K562 (cell line): ENCODE measurements around the gene EPB41L1.

ENCODE experiments used
- BHLHE40 ChIP-seq: IDR thresholded peaks from 2 replicates; pipeline ENCODE4 v1.6.1; 2011; ENCODE audit warnings: low read length, improper control_type of control experiment
- BRCA1 ChIP-seq, 2 experiments: fragments of 450-650 bp in 1 of 2; sonication (generic) in 1 of 2; formaldehyde crosslinking in 1 of 2; IDR thresholded peaks; 2 replicates each; pipeline versions ENCODE4 v1.5.0 to v1.6.1; 2017 to 2020; ENCODE audit warnings: mild to moderate bottlenecking in 1 of 2, missing genetic modification reagents in 1 of 2
- CBX2 ChIP-seq: fragments of 200-600 bp; sonication (generic); IDR thresholded peaks from one replicate; pipeline ENCODE4 v1.6.1; 2012; ENCODE audit warnings: mild to moderate bottlenecking, low read length, inconsistent platforms; ENCODE audit not compliant: insufficient read depth, poor library complexity, severe bottlenecking
- CTCF ChIP-seq, 3 experiments: IDR thresholded peaks in 2 of 3; conservative IDR thresholded peaks in 1 of 3; 2 replicates each; pipeline ENCODE4 v1.5.1; 2011 to 2012; ENCODE audit warnings: low read length in 3 of 3, mild to moderate bottlenecking in 3 of 3, control low read depth in 2 of 3, improper control_type of control experiment in 1 of 3, inconsistent platforms in 1 of 3, low read depth in 1 of 3, mixed read lengths in 1 of 3, moderate library complexity in 1 of 3; ENCODE audit not compliant: insufficient read depth in 2 of 3
- EZH2 ChIP-seq: IDR thresholded peaks from 2 replicates; pipeline ENCODE4 v1.6.1; 2012; ENCODE audit warnings: low read depth, mild to moderate bottlenecking, inconsistent platforms, low read length, borderline replicate concordance
- GTF3C2 ChIP-seq: IDR thresholded peaks from 3 replicates; pipeline ENCODE4 v1.6.1; 2011; ENCODE audit warnings: borderline replicate concordance, mild to moderate bottlenecking, moderate library complexity; ENCODE audit not compliant: insufficient read length; ENCODE audit errors: extremely low read depth
- MED1 ChIP-seq: sonication (generic); formaldehyde crosslinking; IDR thresholded peaks from 2 replicates; pipeline ENCODE4 v1.8.1; 2023; ENCODE audit warnings: missing genetic modification reagents, borderline replicate concordance
- POLR2AphosphoS5 ChIP-seq: IDR thresholded peaks from 2 replicates; pipeline ENCODE4 v1.6.1; 2011; ENCODE audit warnings: mild to moderate bottlenecking, low read depth, low read length, moderate library complexity; ENCODE audit not compliant: control insufficient read depth, insufficient read depth
- SMARCC2 ChIP-seq: fragments of 450-650 bp; IDR thresholded peaks from 2 replicates; pipeline ENCODE4 v1.6.1; 2017; ENCODE audit warnings: antibody characterized with exemption, moderate library complexity, mild to moderate bottlenecking, low read depth
- TF ChIP-seq, protein P1 (sequence below), 2 experiments: fragments of 450-650 bp in 1 of 2; sonication (generic) in 1 of 2; formaldehyde crosslinking; conservative IDR thresholded peaks; 2 replicates each; pipeline versions ENCODE4 v1.4.0 to v1.8.1; 2020 to 2022; ENCODE audit warnings: mild to moderate bottlenecking in 1 of 2, missing genetic modification reagents in 1 of 2
- TF ChIP-seq, protein P2 (sequence below): fragments of 450-650 bp; IDR thresholded peaks from 2 replicates; pipeline ENCODE4 v1.6.1; 2016; ENCODE audit warnings: low read depth

DNA sequence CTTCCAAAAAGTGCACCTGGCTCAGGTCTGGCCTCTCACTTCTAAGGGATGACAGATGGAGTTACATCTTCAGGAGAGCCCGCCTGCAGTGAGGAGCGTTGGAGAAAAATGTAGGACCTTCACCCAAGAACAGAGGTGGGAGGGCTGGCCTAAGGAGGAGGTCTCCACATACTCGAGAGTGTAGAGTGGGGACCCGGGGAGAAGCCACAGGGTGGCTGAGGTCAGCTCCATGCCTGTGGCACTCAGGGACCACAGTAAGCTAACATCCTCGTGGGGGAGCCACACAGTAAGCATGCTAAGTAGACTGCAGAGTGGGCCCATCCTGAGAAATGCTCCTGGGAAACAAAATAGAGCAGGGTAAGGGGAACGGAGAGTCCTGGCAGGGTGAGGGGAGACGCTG lies 105.8 kb downstream of the EPB41L1 start:
- TF ChIP-seq BRCA1 (IDR thresholded peaks at IDR 0.05) (no peak), BRCA1 (CRISPR knock-in tag; IDR thresholded peaks at IDR 0.05) (no peak), CTCF (IDR thresholded peaks at IDR 0.05 in 2 of 3, conservative IDR thresholded peaks at IDR 0.05 in 1 of 3; ENCODE audit: insufficient read depth in 2 of 3, low read depth in 1 of 3, low read length in 3 of 3) (no peak), SMARCC2 (no peak), EZH2 (no peak), POLR2AphosphoS5 (no peak), GTF3C2 (no peak), BHLHE40 (no peak), MED1 (CRISPR knock-in tag) (no peak), CBX2 (no peak)
- TF ChIP-seq, protein P1, sequence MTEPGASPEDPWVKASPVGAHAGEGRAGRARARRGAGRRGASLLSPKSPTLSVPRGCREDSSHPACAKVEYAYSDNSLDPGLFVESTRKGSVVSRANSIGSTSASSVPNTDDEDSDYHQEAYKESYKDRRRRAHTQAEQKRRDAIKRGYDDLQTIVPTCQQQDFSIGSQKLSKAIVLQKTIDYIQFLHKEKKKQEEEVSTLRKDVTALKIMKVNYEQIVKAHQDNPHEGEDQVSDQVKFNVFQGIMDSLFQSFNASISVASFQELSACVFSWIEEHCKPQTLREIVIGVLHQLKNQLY (CRISPR knock-in tag; conservative IDR thresholded peaks at IDR 0.05) = no peak
- TF ChIP-seq, protein P2, sequence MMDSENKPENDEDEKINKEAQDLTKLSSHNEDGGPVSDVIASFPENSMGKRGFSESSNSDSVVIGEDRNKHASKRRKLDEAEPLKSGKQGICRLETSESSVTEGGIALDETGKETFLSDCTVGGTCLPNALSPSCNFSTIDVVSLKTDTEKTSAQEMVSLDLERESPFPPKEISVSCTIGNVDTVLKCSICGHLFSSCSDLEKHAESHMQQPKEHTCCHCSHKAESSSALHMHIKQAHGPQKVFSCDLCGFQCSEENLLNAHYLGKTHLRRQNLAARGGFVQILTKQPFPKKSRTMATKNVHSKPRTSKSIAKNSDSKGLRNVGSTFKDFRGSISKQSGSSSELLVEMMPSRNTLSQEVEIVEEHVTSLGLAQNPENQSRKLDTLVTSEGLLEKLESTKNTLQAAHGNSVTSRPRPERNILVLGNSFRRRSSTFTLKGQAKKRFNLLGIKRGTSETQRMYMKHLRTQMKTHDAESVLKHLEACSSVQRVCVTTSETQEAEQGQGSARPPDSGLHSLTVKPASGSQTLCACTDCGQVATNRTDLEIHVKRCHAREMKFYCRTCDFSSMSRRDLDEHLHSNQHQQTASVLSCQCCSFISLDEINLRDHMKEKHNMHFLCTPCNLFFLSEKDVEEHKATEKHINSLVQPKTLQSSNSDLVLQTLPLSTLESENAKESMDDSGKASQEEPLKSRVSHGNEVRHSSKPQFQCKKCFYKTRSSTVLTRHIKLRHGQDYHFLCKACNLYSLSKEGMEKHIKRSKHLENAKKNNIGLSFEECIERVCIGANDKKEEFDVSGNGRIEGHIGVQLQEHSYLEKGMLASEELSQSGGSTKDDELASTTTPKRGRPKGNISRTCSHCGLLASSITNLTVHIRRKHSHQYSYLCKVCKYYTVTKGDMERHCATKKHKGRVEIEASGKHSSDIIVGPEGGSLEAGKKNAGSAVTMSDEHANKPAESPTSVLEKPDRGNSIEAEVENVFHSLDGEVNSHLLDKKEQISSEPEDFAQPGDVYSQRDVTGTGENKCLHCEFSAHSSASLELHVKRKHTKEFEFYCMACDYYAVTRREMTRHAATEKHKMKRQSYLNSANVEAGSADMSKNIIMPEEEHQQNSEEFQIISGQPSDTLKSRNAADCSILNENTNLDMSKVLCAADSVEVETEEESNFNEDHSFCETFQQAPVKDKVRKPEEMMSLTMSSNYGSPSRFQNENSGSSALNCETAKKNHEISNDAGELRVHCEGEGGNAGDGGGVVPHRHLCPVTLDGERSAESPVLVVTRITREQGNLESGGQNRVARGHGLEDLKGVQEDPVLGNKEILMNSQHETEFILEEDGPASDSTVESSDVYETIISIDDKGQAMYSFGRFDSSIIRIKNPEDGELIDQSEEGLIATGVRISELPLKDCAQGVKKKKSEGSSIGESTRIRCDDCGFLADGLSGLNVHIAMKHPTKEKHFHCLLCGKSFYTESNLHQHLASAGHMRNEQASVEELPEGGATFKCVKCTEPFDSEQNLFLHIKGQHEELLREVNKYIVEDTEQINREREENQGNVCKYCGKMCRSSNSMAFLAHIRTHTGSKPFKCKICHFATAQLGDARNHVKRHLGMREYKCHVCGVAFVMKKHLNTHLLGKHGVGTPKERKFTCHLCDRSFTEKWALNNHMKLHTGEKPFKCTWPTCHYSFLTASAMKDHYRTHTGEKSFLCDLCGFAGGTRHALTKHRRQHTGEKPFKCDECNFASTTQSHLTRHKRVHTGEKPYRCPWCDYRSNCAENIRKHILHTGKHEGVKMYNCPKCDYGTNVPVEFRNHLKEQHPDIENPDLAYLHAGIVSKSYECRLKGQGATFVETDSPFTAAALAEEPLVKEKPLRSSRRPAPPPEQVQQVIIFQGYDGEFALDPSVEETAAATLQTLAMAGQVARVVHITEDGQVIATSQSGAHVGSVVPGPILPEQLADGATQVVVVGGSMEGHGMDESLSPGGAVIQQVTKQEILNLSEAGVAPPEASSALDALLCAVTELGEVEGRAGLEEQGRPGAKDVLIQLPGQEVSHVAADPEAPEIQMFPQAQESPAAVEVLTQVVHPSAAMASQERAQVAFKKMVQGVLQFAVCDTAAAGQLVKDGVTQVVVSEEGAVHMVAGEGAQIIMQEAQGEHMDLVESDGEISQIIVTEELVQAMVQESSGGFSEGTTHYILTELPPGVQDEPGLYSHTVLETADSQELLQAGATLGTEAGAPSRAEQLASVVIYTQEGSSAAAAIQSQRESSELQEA = no peak
